Body of pancreas (tissue), 4 donors: ENCODE results near the gene TSC1.

Experiments
- POLR2A ChIP-seq, 3 donors: fragments of 450-650 bp; IDR thresholded peaks; one replicate each; pipeline ENCODE4 v1.6.1; 2016; ENCODE audit warnings: antibody characterized with exemption in 3 of 3, mild to moderate bottlenecking in 2 of 3
- TF ChIP-seq, protein P1 (sequence below), 7 experiments: fragments of 450-650 bp in 4 of 7; fragments of 200-600 bp in 3 of 7; sonication (generic) in 3 of 7; IDR thresholded peaks; one replicate each; pipeline ENCODE4 v1.5.1; 2016 to 2019; ENCODE audit warnings: antibody characterized with exemption in 7 of 7

GRCh38 chr9:132989414-132989996 is 45.1 kb upstream of the TSC1 start:
- TF ChIP-seq POLR2A (IDR thresholded peaks at IDR 0.05) = no peak
- TF ChIP-seq, protein P1, sequence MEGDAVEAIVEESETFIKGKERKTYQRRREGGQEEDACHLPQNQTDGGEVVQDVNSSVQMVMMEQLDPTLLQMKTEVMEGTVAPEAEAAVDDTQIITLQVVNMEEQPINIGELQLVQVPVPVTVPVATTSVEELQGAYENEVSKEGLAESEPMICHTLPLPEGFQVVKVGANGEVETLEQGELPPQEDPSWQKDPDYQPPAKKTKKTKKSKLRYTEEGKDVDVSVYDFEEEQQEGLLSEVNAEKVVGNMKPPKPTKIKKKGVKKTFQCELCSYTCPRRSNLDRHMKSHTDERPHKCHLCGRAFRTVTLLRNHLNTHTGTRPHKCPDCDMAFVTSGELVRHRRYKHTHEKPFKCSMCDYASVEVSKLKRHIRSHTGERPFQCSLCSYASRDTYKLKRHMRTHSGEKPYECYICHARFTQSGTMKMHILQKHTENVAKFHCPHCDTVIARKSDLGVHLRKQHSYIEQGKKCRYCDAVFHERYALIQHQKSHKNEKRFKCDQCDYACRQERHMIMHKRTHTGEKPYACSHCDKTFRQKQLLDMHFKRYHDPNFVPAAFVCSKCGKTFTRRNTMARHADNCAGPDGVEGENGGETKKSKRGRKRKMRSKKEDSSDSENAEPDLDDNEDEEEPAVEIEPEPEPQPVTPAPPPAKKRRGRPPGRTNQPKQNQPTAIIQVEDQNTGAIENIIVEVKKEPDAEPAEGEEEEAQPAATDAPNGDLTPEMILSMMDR (IDR thresholded peaks at IDR 0.05) = no peak
